ENCODE results near the gene DGCR8.
A peak's percentile ranks its signal among the peaks of the same experiment; 100 is the strongest.
"Not testable (repeated sequence)": the region's sequence is repeated elsewhere in the genome, so short reads cannot be mapped to it uniquely, and the experiment has no call there.

DGCR8 gene

GRCh38 chr22:20156611-20157429 lies 76.8 kb downstream of the DGCR8 start:
- peak; percentile 91 for DNase-seq

- DNase-seq, result no peak
Observed at GRCh38 chr22:20157430-20158183, 77.6 kb downstream of the DGCR8 start.

- no peak for DNase-seq
Observed at GRCh38 chr22:20158391-20159036, 78.5 kb downstream of the DGCR8 start.

GRCh38 chr22:20159076-20159475 lies 79.0 kb downstream of the DGCR8 start:
- no peak for DNase-seq

GRCh38 chr22:20159531-20159930 lies 79.5 kb downstream of the DGCR8 start:
- DNase-seq, result not testable (repeated sequence)

- no peak for DNase-seq
Observed at GRCh38 chr22:20160041-20160440, 80.0 kb downstream of the DGCR8 start.

All from stimulated activated CD4-positive, alpha-beta T cell treated with anti-CD3 and anti-CD28 coated beads, Interleukin-4, amount 100 ng/mL, for 1 hour (primary cell).